ENCODE measurements around the gene APCDD1L.

Gene APCDD1L

DNA sequence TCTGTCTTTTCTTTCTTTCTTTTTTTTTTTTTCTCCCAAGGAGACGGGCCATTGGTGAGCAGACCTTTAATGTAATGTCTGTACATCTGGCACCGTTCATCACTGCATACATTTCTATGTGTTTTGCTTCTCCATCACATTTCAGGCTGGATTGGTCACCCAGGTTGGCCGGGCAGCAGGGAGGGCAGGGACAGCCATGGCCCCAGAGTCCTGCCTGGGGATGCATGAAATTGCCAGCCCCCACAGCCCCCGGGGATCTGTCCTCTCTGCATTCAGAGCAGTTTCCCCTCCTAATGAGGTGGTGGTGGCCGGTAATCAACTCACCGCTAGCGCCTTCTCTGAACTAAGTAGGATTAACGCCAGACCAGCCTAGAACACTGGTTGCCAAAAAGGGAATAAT, 50.4 kb downstream of the APCDD1L start:
- TF ChIP-seq POLR2AphosphoS5 (IDR thresholded peaks at IDR 0.05; ENCODE audit: borderline replicate concordance, low read depth, low read length) (no peak), FOXP2 (optimal IDR thresholded peaks at IDR 0.05; ENCODE audit: control extremely low read depth, extremely low read length, insufficient read depth) (no peak), EZH2 (IDR thresholded peaks at IDR 0.05) (no peak)
- no peak overlapping the region for H3K27ac ChIP-seq
- H3K9me3 ChIP-seq (ENCODE audit: low read depth, low read length), result no peaks in the 10 kb centered on the region
- no peak overlapping the region for H3K9ac ChIP-seq (ENCODE audit: insufficient read length)
- DNase-seq (ENCODE audit: low read depth, low spot score), result no peak
- no peak overlapping the region for H3K4me3 ChIP-seq
- H3K36me3 ChIP-seq (ENCODE audit: insufficient read depth, low read length), result no peaks in the 10 kb centered on the region

DNA sequence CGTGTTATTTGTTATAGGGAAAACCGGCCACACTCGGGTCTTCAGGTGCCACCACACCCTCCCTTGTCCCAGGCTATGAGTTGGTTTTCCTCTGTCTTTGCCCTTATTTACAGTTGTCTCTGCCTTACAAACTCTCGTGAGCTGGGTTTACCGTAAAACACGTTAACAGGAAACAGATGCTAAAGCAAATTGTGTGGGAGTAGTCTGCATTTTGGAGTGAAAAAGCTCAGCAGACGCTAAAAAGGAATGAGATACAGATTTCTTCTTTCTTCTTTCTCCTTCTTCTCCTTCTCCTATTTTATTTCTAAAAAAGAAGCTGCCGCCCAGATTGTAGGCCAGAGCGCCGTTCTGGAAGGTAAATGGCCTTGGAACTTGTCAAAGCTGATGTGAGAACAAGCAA, 51.9 kb downstream of the APCDD1L start:
- Histone ChIP-seq H3K9ac (ENCODE audit: insufficient read length) (no peak overlapping the region), H3K9me3 (ENCODE audit: low read depth, low read length) (no peaks in the 10 kb centered on the region), H3K36me3 (ENCODE audit: insufficient read depth, low read length) (no peaks in the 10 kb centered on the region), H3K27ac (peak overlapping the region; percentile 19; the same call in 1 of the 2 replicates), H3K4me3 (no peak overlapping the region)
- TF ChIP-seq FOXP2 (optimal IDR thresholded peaks at IDR 0.05; ENCODE audit: control extremely low read depth, extremely low read length, insufficient read depth), result no peak
- no peak for DNase-seq (ENCODE audit: low read depth, low spot score)

DNA sequence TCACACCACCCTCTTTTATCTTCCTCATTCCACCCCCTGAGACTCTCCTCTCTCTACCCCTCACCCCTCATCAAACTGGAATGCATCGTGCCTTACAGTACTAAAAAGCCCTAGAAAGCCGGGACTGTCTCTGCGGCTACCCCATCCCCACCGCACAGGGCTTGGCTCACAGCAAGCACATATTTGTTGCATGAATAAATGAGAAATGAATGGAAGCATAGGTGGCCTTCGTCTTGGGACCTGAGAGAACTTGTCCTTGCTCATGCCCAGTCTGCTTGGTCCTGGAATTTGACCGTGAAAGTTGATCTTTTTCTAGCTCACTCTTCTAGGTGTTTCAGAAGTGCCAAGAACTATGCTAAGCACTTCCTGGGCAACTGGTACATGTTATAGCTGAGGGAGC, 53.3 kb downstream of the APCDD1L start:
- no peak for TF ChIP-seq EZH2 (IDR thresholded peaks at IDR 0.05)
- no peak for TF ChIP-seq FOXP2 (optimal IDR thresholded peaks at IDR 0.05; ENCODE audit: control extremely low read depth, extremely low read length, insufficient read depth)
- no peak for TF ChIP-seq POLR2AphosphoS5 (IDR thresholded peaks at IDR 0.05; ENCODE audit: borderline replicate concordance, low read depth, low read length)
- H3K27ac ChIP-seq, result no peak overlapping the region
- no peak for DNase-seq (ENCODE audit: low read depth, low spot score)
- no peaks in the 10 kb centered on the region for H3K36me3 ChIP-seq (ENCODE audit: insufficient read depth, low read length)
- H3K4me3 ChIP-seq, result no peak overlapping the region
- no peaks in the 10 kb centered on the region for H3K9me3 ChIP-seq (ENCODE audit: low read depth, low read length)
- H3K9ac ChIP-seq (ENCODE audit: insufficient read length), result no peak overlapping the region

DNA sequence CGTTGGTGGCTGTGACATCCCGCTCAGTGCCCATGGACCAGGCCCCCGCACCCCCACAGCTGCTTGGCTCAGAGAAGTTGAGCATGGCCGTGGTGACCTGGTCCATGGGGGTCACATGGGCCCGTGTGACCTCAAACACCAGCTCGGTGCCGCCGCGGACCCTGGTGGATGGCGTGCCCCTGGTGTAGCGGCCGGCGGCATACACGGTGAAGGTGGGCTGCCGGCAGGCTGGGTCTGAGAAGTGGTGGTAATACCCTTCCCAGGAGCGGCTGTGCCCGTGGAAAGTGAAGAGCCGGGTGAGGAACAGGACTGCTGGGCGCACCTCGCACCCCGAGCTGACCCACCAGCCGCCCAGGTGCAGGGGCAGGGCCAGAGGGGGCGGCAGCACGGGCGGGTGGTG, 54.1 kb downstream of the APCDD1L start:
- no peak overlapping the region for H3K27ac ChIP-seq
- H3K36me3 ChIP-seq (ENCODE audit: insufficient read depth, low read length), result no peaks in the 10 kb centered on the region
- no peaks in the 10 kb centered on the region for H3K9me3 ChIP-seq (ENCODE audit: low read depth, low read length)
- H3K4me3 ChIP-seq, result no peak overlapping the region
- no peak overlapping the region for H3K9ac ChIP-seq (ENCODE audit: insufficient read length)
- no peak for DNase-seq (ENCODE audit: low read depth, low spot score)
- TF ChIP-seq FOXP2 (optimal IDR thresholded peaks at IDR 0.05; ENCODE audit: control extremely low read depth, extremely low read length, insufficient read depth) (no peak), EZH2 (IDR thresholded peaks at IDR 0.05) (no peak)

DNA sequence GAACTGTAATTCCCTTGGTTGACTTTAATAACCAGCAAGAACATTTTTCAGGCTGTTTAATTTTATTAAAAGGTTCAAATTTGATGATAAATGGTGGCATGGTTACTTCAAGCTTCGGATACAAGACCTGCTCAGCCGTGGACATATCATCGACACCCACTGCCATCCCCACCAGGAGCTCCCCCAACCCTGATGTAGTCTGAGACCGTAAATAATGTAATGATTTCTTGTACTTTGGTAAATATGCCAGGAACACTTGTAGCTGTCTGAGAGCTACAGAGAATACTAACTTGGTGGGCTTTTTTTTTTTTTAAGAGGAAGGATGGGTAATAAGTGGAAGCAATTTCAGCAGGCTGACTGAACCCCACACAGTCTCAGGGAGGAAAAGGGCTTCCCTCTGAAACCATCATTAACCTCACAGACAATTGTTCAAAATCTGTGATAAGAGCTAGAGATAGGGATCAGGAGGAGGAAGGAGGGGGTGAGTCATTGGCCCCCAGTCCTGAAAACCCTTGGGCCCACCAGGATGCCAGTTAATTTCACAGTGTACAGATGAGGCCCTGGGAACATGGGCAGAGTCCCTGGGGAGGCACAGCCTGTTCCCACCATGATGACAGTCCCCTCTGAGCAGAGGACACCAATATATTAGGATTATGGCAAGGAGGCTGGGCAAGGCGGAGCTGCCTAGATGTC, 56.0 kb downstream of the APCDD1L start:
- no peaks in the 10 kb centered on the region; the same call in 1 of the 2 replicates for H3K36me3 ChIP-seq (ENCODE audit: insufficient read depth, low read length)
- DNase-seq (ENCODE audit: low read depth, low spot score), result no peak
- 0 out of 2 replicates have a peak, but pooled peaks cover 5% of the 10 kb centered on the region for H3K9me3 ChIP-seq (ENCODE audit: low read depth, low read length)
- H3K27ac ChIP-seq, result no peak overlapping the region
- no peak overlapping the region for H3K9ac ChIP-seq (ENCODE audit: insufficient read length)
- no peak overlapping the region for H3K4me3 ChIP-seq
- TF ChIP-seq EZH2 (IDR thresholded peaks at IDR 0.05) (no peak), FOXP2 (optimal IDR thresholded peaks at IDR 0.05; ENCODE audit: control extremely low read depth, extremely low read length, insufficient read depth) (no peak), POLR2AphosphoS5 (IDR thresholded peaks at IDR 0.05; ENCODE audit: borderline replicate concordance, low read depth, low read length) (no peak)

DNA sequence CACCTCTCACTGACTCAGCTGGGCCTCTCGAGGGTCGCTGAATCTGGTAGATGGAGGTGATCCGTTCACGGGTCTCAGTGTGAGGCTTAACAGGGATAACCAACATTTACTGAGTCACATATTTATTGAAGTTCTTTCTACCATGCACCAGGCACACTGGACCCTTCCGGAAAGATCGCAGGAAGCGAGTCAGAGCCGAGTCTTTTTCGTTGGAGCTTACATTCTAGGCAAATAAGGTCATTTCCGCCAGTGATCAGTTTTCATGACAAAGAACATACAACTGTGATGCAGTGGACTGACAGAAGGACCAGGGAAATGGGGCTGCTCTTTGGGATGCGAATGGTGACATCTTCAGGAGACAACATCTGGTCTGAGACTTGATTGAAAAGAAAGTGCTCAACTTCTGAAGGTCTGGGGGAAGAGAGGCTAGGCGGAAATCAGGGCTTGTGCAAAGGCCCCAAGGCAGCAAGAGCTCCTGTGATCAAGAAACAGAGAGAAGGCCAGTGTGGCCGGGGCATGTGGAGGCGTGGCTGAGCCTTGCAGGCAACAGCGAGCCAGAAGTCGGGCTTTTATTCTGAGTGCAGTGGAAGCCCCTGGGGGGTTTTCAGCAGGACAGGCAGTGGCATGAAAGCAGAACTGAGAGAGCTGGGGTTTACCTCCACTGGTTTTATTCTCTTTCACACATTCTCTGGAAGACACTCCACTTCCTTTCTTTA, 56.7 kb downstream of the APCDD1L start:
- no peak overlapping the region for H3K9ac ChIP-seq (ENCODE audit: insufficient read length)
- H3K9me3 ChIP-seq (ENCODE audit: low read depth, low read length), result 0 out of 2 replicates have a peak, but pooled peaks cover 8% of the 10 kb centered on the region
- H3K27ac ChIP-seq, result no peak overlapping the region
- no peaks in the 10 kb centered on the region; the same call in 1 of the 2 replicates for H3K36me3 ChIP-seq (ENCODE audit: insufficient read depth, low read length)
- no peak for TF ChIP-seq FOXP2 (optimal IDR thresholded peaks at IDR 0.05; ENCODE audit: control extremely low read depth, extremely low read length, insufficient read depth)
- TF ChIP-seq EZH2 (IDR thresholded peaks at IDR 0.05), result no peak
- no peak for TF ChIP-seq POLR2AphosphoS5 (IDR thresholded peaks at IDR 0.05; ENCODE audit: borderline replicate concordance, low read depth, low read length)
- no peak overlapping the region for H3K4me3 ChIP-seq
- no peak for DNase-seq (ENCODE audit: low read depth, low spot score)

DNA sequence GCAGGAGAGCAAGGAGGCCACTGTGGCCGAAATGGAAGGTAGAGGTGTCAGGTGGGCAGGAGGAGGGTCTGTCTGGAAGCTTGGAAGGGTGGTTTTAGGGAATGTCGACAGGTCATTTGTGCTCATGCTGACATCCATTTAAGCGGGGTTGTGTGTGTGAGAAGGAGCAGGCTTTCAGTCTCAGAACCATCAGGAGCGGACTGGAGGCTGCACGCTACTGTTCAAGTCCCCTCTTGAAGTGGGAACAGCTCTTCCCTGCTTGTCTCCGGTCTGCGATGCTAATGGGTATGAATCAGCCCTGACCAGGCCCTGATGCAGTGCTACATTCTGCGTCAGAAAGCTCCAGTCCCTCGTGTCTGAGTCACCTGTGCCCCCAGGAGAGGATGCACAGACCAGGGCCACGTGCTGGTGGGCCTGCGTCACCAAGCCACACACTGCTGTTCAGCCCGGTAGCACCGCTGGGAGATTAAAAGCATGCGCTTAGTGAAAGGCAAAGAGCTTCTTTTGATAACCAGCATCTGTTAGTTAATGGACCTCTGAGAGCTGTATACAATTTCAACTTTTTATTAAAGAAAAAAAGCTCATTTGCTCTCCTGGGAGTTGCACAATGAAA, 58.0 kb downstream of the APCDD1L start:
- Histone ChIP-seq H3K27ac (no peak overlapping the region), H3K4me3 (no peak overlapping the region), H3K9me3 (ENCODE audit: low read depth, low read length) (0 out of 2 replicates have a peak, but pooled peaks cover 8% of the 10 kb centered on the region), H3K9ac (ENCODE audit: insufficient read length) (no peak overlapping the region), H3K36me3 (ENCODE audit: insufficient read depth, low read length) (no peaks in the 10 kb centered on the region; the same call in 1 of the 2 replicates)
- no peak for DNase-seq (ENCODE audit: low read depth, low spot score)
- TF ChIP-seq FOXP2 (optimal IDR thresholded peaks at IDR 0.05; ENCODE audit: control extremely low read depth, extremely low read length, insufficient read depth), result no peak
- TF ChIP-seq EZH2 (IDR thresholded peaks at IDR 0.05), result no peak
- TF ChIP-seq POLR2AphosphoS5 (IDR thresholded peaks at IDR 0.05; ENCODE audit: borderline replicate concordance, low read depth, low read length), result no peak

DNA sequence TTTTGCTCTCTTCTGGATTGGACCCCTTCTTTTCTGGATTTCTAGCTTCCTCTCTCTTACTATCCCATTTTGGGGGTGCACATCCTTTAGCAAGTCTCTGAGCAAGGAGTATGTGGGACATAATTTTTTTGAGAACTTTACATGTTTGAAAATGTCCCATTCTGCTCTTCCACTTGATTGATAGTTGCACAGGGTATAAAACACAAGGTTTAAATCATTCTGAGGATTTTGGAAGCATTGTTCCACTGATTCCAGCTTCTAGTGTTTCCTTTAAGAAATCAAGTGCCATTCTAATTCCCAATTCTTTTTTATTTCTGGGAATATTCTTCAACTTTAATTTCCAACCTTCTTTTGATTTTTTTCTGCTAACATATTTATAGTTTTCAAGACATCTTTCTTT, 60.7 kb downstream of the APCDD1L start:
- no peak for DNase-seq (ENCODE audit: low read depth, low spot score)
- Histone ChIP-seq H3K27ac (no peak overlapping the region), H3K9ac (ENCODE audit: insufficient read length) (no peak overlapping the region), H3K4me3 (no peak overlapping the region), H3K36me3 (ENCODE audit: insufficient read depth, low read length) (peaks cover 5% of the 10 kb centered on the region; the same call in 1 of the 2 replicates), H3K9me3 (ENCODE audit: low read depth, low read length) (0 out of 2 replicates have a peak, but pooled peaks cover 8% of the 10 kb centered on the region)
- TF ChIP-seq EZH2 (IDR thresholded peaks at IDR 0.05) (no peak), FOXP2 (optimal IDR thresholded peaks at IDR 0.05; ENCODE audit: control extremely low read depth, extremely low read length, insufficient read depth) (no peak), POLR2AphosphoS5 (IDR thresholded peaks at IDR 0.05; ENCODE audit: borderline replicate concordance, low read depth, low read length) (no peak)
